HS-27A (cell line): ENCODE results near the gene SUPT3H.
"Not testable (repeated sequence)": the region's sequence is repeated elsewhere in the genome, so short reads cannot be mapped to it uniquely, and the experiment has no call there.

Experiments used
- DNase-seq: peaks from one replicate; pipeline ENCODE4 v3.0.0-alpha.2; 2012; ENCODE audit warnings: low read depth, missing footprints

Gene SUPT3H

DNA sequence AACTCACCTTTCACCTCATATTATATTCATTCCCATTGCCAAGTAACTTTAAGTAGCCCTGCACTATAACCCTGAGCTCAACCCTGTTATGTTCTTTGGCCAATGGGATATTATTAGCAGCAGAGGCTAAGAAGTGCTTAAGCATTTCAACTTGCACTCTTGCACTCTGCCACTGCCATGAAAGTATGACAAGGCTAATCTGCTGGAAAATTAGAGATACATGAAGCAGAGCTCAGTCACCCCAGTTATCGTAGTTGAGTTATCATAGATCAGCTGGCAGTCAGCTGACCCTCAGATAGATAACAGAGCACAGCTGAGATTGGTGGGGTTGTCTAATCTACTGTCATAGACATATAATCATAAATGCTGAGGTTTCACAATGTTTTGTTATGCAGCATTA, 259.0 kb downstream of the SUPT3H start:
- DNase-seq: no peak

GRCh38 chr6:45116714-45117410, 260.9 kb downstream of the SUPT3H start:
- DNase-seq: peak; percentile 74

- no peak for DNase-seq
Measured at GRCh38 chr6:45115696-45116095, 262.0 kb downstream of the SUPT3H start.

GRCh38 chr6:45112711-45113110, 265.0 kb downstream of the SUPT3H start:
- DNase-seq: no peak

GRCh38 chr6:45109551-45109950, 268.2 kb downstream of the SUPT3H start:
- no peak for DNase-seq

DNA sequence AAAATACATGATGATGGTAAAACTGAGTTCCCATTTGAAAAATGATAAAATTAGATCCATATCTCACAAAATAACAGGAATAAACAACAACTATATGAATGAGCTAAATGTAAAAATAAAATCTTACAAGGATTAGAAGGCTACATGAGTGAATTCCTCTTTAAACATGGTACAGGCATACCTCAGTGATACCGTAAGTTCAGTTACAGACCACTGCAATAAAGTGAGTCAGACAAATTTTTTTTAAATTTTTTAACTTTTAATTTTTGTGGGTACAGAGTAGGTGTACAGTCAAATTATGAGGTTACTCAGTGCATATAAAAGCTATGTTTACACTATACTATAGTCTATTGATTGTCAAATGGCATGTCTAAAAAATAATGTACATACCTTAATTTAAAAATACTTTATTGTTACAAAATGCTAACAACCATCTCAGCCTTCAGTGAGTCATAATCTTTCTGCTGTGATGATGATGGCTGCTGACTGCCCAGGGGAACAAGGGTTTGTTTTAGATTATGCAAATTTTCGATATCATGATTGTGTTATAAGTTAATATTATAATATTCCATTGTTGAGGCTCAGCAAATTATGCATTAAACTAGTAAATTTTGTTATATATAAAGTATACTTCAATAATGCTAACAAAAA, 272.4 kb downstream of the SUPT3H start:
- DNase-seq: no peak

- DNase-seq: no peak
Measured at GRCh38 chr6:45104429-45104828, 273.3 kb downstream of the SUPT3H start.

DNA sequence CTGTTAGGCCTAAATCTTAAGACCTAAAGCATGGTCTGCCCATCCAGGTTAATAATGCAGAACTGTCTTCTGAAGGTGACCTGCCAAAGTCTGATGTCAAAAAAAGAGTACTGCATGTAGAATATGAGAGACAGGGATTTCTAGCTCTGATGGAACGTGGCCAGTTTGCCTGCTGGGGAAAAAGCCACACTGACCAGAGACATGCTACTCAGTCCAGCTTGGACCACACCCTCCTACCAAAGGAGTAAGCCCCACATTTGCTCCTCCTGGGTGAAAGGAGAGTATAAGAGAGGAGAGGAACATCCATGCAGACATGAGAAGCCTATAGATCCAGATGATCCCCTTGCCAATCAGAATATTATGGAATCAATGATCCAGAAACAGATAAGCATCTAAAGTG, 279.5 kb downstream of the SUPT3H start:
- DNase-seq: no peak

DNA sequence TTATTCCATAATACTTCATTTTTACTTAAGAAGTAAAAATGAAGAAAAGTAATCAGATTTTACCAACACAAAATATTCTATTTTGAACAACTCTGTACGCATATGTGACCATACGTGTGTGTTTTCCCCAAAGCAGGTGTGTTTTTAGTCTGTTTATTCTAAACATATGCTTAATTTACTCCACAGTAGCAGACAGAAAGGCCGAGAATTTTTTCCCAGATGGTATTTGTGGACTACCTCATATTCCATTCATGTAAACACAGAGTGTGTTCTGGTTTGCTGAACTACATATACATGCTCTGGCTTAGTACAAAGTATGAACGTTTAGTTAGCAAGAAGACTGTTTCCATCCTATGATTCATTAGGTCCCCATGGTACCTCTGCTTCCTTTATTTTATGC, 282.9 kb downstream of the SUPT3H start:
- no peak for DNase-seq

DNA sequence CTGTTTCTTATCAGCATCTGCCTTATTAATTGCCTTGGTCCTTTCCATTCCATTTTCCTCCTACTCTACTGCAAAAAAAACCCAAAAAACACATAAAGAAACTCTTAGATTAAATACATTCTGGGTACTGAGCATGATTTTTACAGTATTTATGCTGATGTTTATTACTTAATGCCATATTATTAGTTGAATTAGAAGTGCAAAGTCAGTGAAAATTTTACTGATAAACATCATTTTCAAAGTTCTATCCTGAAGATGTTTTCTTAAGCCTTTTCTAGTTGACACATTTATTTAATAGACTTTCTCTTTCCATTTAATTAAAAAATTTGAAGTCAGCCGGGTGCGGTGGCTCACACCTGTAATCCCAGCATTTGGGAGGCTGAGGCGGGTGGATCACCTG, 285.6 kb downstream of the SUPT3H start:
- no peak for DNase-seq

DNA sequence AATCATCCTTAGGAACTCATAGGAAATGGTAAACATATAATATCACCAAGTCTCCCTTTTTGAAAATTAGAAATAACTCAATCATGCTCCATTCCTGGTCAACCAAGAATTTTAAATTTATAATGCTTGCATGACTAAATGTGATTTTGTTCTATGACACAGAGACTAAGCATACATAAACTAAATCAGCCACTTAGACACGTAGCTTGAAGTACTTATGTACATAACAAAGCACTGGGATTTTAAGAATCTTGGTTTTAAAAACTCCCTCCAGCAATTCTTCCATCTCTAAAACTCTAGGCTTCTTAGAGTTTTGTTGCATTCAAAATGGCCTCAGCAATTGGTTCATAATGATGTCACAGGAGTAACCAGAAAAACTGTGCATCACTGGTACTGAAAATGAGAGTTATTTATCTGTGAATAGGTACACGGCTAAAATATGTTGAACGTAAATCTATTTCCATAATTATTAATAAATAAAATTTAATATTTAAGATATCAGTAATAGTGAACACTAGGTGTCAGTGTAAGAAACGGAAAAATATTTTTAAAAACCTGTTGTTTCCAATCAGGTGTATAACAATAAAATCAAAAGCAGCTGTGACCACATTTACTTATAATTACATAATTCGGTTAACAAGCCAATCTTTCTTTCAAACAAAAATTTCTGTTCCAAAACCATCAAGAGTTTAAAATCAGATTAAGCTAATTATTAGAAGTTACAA, 291.2 kb downstream of the SUPT3H start:
- no peak for DNase-seq

DNA sequence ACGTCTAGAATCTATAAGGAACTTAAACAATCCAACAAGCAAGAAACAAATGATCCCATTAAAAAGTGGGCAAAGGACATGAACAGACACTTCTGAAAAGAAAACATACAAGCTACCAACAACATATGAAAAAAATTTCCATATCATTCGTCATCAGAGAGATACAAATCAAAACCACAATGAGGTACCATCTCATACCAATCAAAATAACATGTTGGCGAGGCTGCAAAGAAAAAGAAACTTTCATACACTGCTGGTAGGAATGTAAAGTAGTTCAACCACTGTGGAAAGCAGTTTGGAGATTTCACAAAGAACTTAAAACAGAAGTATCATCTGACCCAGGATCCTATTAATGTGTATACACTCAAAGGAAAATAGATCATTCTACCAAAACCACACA, 293.5 kb downstream of the SUPT3H start:
- DNase-seq: no peak

- no peak for DNase-seq
Measured at GRCh38 chr6:45082091-45082490, 295.6 kb downstream of the SUPT3H start.

- DNase-seq: no peak
Measured at GRCh38 chr6:45081634-45082033, 296.1 kb downstream of the SUPT3H start.

DNA sequence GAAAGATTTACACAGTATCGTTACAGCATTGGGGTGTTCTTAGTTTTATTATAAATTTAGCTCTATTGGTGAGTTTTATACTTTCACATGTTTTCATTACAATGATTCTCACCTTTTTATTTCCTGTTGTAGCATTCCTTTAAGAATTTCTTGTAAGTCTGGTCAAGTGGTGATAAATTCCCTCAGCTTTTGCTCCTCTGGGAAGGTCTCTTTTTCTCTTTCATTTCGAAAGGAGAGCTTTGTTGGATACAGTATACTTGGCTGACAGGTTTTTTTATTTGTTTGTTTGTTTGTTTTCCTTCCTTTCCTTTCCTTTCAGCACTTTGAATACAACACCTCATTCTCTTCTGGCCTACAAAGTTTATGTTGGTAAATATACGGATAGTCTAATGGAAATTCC, 299.3 kb downstream of the SUPT3H start:
- no peak for DNase-seq

DNA sequence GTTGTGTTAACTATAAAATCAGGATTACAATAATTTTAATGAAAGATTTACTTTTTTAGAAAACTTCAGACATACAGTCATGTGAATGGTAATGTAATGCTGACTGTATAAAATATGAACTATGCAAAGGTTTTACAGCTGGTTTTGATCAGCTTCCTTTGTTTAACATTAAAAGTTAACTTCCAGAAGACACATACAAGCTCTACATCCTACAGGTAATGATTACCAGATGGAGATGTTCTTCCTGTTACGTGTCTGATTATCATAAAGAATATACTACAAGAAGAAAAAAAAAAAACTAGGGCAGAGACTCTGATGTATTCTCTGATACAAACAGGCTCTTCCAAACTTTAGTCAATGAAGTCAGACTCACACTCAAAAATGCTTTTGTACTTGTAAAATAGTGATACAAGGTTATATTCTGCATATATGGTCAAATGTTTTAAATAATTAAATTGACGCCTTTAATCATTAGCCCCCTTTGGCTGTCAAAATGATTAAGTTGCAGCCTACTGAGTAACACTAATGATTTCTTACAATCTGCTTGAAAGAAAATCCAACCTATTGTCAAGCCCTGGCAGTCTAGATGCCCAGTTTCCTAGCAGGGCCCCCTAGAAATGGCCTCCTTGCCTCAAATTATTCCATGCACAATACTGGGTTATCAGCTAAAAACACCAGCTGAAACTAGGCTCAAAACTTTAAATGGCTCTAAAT, 301.4 kb downstream of the SUPT3H start:
- no peak for DNase-seq

GRCh38 chr6:45075246-45075645, 302.5 kb downstream of the SUPT3H start:
- peak; percentile 63 for DNase-seq

DNA sequence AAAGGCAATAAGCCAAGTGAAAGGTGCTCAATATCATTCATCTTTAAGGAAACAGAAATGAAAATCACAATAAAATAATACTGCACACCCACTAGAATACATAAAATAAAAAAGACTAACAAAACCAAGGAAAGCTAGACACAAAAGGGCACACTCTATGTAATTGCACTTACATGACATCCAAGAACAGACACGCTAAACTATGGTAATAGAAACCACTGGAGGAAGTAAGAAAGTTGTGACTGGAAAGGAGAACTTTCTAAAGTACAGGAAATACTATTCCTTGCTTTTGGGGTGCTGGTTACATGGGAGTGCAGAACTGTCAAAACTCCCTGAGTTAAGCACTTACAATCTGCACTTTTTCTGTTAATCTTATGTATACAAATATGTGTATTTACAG, 303.3 kb downstream of the SUPT3H start:
- no peak for DNase-seq

GRCh38 chr6:45073771-45074170, 304.0 kb downstream of the SUPT3H start:
- no peak for DNase-seq

DNA sequence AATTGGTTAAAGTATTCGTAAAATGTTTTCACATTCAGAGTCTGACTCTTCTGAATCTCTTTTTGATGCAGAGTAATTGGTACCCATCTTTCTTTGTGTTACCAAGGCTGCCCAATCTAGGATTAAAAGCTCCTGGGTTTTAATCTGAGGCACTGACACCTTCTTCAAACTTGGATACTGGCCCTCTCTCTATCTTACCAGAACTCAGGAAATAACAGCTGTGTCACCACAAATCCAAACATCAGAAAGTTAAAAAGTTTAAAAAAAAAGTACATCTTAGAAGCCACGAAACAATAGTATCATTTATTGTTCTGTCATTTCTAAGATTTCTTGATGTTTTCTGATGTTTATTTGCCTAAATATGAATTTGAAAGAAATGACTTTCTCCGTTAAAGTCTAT, 305.1 kb downstream of the SUPT3H start:
- no peak for DNase-seq

GRCh38 chr6:45072016-45072415, 305.7 kb downstream of the SUPT3H start:
- DNase-seq: no peak

DNA sequence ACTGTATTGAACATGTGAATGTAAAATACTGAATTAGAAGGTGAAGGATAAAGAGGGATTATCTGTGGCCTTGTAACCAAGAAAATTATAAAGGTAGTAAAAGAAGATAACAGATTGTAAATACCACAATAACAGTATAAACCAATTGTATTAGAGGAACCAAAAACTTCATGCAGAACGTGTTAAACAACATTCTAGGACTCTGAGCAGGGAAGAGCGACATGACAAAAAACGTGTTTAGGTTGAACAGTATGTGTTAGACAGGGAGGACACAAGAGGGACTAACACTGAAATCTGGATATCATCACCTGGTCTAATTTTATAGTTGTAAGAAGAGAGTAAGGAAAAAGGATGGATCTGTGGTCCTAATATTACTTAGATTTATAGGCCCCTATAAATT, 308.6 kb downstream of the SUPT3H start:
- no peak for DNase-seq

GRCh38 chr6:45067446-45067845, 310.3 kb downstream of the SUPT3H start:
- DNase-seq: not testable (repeated sequence)
